GM12872 (cell line): Measurements from ENCODE around the gene CPTP.

Source experiments
- CTCF ChIP-seq: IDR thresholded peaks from 3 replicates; pipeline ENCODE4 v1.5.1; 2011; ENCODE audit warnings: low read depth, mild to moderate bottlenecking, low read length, moderate library complexity; ENCODE audit not compliant: insufficient read depth

Gene CPTP

GRCh38 chr1:1324524-1325287, at the start of gene CPTP, which contains the start of gene INTS11:
Gene CPTP, plus strand, starts transcription at chr1:1324802. Its CDS starts 2,109 bp downstream, at chr1:1326911.
Gene INTS11, minus strand, starts transcription at chr1:1324660. Its CDS starts 52 bp downstream, at chr1:1324608.
- TF ChIP-seq CTCF: no peak

DNA sequence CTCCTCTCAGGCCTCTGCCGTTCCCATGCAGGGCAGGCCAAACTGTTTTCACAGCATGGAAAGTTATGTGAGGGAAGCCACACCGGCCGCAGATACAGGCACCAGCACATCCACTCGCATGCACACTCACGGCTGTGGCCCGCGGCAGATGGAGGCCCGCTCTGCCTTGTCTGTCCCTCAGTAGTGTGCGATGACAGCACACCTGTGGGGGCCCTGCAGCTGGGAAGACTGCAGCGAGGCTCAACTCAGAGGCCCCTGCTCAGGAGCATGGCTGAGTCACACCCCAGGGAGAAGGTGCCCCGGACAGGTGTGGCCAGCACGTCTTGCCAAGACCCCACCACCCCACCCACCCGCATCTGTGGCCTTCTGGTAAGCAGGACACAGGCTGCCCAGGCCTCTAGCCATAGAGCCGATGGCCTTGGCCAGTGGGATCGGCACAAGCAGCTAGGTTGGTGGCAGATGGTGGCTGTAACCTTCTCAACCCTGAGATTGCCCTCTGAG, 49.6 kb upstream of the CPTP start:
- TF ChIP-seq CTCF: no peak

DNA sequence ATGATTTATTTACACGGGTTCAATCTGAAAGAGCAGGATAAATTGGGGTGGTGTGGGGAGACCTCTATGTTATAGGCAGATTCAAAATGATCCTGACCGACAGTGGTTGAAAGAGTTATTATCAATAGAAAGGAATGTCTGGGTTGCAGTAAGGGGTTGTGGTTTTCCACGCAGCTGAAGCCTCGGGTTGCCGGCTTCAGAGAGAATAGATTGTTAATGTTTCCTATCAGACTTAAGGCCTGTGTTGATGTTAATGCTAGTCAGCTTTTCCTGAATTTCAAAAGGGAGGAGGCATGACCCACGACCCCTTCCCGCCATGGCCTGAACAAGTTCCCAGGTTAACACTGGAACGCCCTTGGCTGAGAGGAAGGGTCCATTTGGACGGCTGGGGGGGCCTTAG, 48.8 kb upstream of the CPTP start:
- TF ChIP-seq CTCF: no peak

GRCh38 chr1:1278620-1279019, 46.0 kb upstream of the CPTP start:
- TF ChIP-seq CTCF: no peak

DNA sequence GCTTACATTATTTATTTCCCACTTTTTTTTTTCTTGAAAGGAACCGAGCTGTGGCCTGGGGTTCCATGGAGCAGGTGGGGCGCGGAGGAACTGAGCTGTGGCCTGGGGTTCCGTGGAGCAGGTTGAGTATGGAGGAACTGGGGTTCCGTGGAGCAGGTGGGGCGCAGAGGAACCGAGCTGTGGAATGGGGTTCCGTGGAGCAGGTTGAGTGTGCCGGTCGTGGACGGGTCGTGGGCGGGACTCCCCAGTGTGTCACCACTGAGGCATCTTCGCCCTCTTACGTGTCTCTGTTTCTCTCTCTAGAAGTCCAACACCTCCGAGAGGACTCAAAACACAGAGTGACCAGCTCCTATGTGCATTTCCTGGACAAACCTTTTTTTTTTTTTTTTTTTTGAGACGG, 45.6 kb upstream of the CPTP start:
- no peak for TF ChIP-seq CTCF

- TF ChIP-seq CTCF: no peak
Measured at GRCh38 chr1:1280782-1281481, 43.7 kb upstream of the CPTP start.

- no peak for TF ChIP-seq CTCF
Measured at GRCh38 chr1:1281533-1282321, 42.9 kb upstream of the CPTP start.
